ENCODE measurements around the gene PLAGL2.

GRCh38 chr20:32229251-32229747, 21.8 kb upstream of the PLAGL2 start:
- TF ChIP-seq CTCF (IDR thresholded peaks at IDR 0.05 in 8 of 11, conservative IDR thresholded peaks at IDR 0.05 in 3 of 11) (no peak), POLR2A (IDR thresholded peaks at IDR 0.05) (no peak), POLR2AphosphoS5 (IDR thresholded peaks at IDR 0.05) (no peak)
